ENCODE results near the gene PIP5KL1.

The PIP5KL1 gene

GRCh38 chr9:127873886-127874285 lies 56.7 kb downstream of the PIP5KL1 start:
- CTCF ChIA-PET: interaction anchor here (0.6 to 1.9 kb wide), 2 partner anchors 48 to 371 kb away, joined by 3 to 5 read pairs; no protein-coding TSS in a partner anchor
- Mint-ChIP-seq H3K9me3 (no peaks in the 10 kb centered on the region), H3K27me3 (peaks cover 16% of the 10 kb centered on the region), H3K27ac (no peak overlapping the region), H3K4me3 (no peak overlapping the region), H3K4me1 (peaks cover 5% of the 10 kb centered on the region), H3K36me3 (peaks cover 6% of the 10 kb centered on the region)
- no peak for DNase-seq

GRCh38 chr9:127873223-127873691 lies 57.3 kb downstream of the PIP5KL1 start:
- Mint-ChIP-seq H3K27me3 (peaks cover 16% of the 10 kb centered on the region), H3K4me3 (no peak overlapping the region), H3K9me3 (no peaks in the 10 kb centered on the region), H3K27ac (no peak overlapping the region), H3K36me3 (peaks cover 6% of the 10 kb centered on the region), H3K4me1 (peaks cover 4% of the 10 kb centered on the region)
- CTCF ChIA-PET: interaction anchor here (1.0 to 1.9 kb wide), 3 partner anchors 9 to 48 kb away, joined by 3 to 5 read pairs (median 3); no protein-coding TSS in a partner anchor
- DNase-seq: no peak

DNA sequence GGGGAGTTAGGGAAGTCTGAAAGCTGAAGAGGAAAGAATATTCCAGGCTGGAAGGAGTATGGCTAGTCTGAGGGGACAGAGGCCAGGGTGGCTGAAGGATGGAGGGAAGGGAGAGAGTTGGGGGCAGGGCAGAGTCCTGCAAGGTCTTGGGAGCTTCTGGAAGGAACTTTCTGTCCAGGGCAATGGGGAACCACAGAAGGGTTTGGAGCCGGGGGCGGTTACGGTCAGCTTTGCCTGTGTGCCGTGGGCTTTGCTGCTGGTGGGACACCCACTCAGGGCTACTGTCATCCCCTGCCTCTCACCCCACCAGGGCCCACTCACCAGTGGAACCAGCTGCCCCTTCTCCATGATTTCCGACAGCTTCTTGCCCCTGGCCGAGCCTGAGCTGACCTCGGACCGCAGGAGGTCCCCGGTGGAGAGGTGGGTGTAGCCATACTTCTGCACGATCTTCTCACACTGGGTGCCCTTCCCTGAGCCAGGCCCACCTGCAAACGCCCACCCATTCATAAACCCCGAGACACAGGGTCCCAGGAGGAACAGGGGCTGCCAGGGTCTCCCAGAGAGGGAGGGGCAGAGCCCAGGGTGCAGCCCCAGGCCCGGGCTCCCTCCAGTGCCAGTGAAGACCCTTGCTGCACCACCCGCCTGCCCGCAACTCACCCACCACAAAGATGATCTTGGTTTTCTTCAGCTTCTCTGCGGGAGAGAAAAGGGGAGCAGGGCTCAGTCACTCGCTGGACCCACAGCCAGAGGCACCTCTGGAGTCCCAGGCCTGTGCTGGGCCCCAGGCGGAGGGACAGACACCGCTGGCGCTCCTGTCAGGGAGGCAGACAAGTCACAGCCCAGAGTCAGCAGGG lies 58.0 kb downstream of the PIP5KL1 start:
- Mint-ChIP-seq H3K27me3 (peaks cover 9% of the 10 kb centered on the region), H3K9me3 (no peaks in the 10 kb centered on the region), H3K4me1 (peaks cover 2% of the 10 kb centered on the region), H3K36me3 (peaks cover 7% of the 10 kb centered on the region), H3K27ac (no peak overlapping the region), H3K4me3 (no peak overlapping the region)
- no peak for DNase-seq
- CTCF ChIA-PET: interaction anchor here (1.0 to 4.4 kb wide), 7 partner anchors 10 to 138 kb away, joined by 3 to 32 read pairs (median 4); partner anchors contain the start of gene TOR2A

DNA sequence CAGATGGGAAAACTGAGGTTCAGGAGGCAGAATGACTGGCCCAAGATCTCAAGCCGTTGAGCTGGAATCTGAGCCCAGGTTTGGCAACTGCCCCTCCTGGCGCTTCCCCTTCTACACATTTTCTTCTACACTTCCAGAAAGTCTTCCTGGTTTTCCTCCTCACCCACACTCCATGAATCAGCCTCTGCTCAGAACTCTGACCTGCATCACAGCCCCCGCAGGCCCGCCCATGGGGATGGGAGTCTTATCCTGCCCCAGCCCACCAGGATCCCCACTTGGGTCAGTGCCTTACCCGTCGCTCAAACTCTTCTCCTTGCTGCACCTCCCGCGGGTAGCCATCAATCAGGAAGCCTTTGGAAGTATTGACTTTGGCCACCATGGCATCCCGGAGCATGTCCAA lies 59.0 kb downstream of the PIP5KL1 start:
- CTCF ChIA-PET: interaction anchor here (1.0 to 4.4 kb wide), 7 partner anchors 9 to 137 kb away, joined by 3 to 32 read pairs (median 4); partner anchors contain the start of gene TOR2A
- Mint-ChIP-seq H3K27ac (no peak overlapping the region), H3K4me3 (no peak overlapping the region), H3K36me3 (peaks cover 12% of the 10 kb centered on the region), H3K4me1 (no peaks in the 10 kb centered on the region), H3K9me3 (no peaks in the 10 kb centered on the region), H3K27me3 (peaks cover under 1% of the 10 kb centered on the region)
- no peak for DNase-seq

DNA sequence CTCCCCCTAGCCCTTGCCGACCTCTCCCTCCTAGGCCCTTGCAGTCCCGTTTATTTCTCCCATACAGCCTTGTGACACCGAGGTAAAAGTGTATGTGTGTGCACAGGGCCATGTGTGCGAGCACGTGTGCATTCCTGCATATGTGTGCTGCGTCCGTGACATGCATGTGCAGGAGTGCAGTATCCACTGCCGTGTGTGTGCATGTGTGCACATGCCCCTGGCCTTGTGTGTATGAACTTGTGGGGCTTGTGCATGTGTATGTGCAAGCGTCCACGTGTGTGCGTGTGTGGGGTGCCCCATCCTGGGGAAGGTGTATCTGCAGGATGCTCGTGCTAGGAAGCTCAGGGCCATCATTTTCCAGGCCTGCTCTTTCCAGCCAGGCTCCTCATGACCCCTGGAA lies 59.7 kb downstream of the PIP5KL1 start:
- DNase-seq: no peak
- Mint-ChIP-seq H3K4me3 (no peak overlapping the region), H3K27ac (no peak overlapping the region), H3K4me1 (peaks cover 4% of the 10 kb centered on the region), H3K9me3 (no peaks in the 10 kb centered on the region), H3K36me3 (peaks cover 13% of the 10 kb centered on the region), H3K27me3 (no peaks in the 10 kb centered on the region)
- CTCF ChIA-PET: interaction anchor here (1.0 to 4.4 kb wide), 13 partner anchors 11 to 377 kb away, joined by 3 to 32 read pairs (median 6); partner anchors contain the start of gene TOR2A

Measured in activated naive CD4-positive, alpha-beta T cell treated with anti-CD3 and anti-CD28 coated beads, Interleukin-2, amount 10 ng/mL, durations not matched to agents 7 days and 5 days (primary cell).